Caco-2 (cell line): ENCODE measurements around the gene ARHGAP19. TPM values are rescaled to one million over a fixed set of nuclear protein-coding genes. Genes with fewer than 3 reads are reported as not detected.

Experiments
- BruUV-seq: library from RNA; stranded (reverse); fragments of 400-500 nt; replicated peaks from 2 replicates; lab custom pipeline; 2021; lab: Mats Ljungman, UMichigan
- CTCF ChIA-PET: fragments of 300-600 bp; sonication (Branson Sonifier 250); formaldehyde crosslinking; loops from one replicate; lab custom pipeline; 2022; ENCODE audit warnings: antibody characterized with exemption; lab: Charles Lee
- POLR2A ChIA-PET: fragments of 300-600 bp; sonication (Branson Sonifier 250); formaldehyde crosslinking; loops from one replicate; lab custom pipeline; 2022; ENCODE audit warnings: antibody characterized with exemption; lab: Charles Lee
- DNase-seq, 2 experiments: peaks; one replicate each; pipeline versions ENCODE4 v3.0.0 to v3.0.0-alpha.2; 2020 to 2022
- H3K27me3 ChIP-seq: replicated peaks from 2 replicates; pipeline ENCODE4 v1.6.0; 2011; ENCODE audit warnings: low read length; ENCODE audit not compliant: control insufficient read depth, insufficient read depth
- H3K36me3 ChIP-seq: 2 replicates; pipeline ENCODE4 v1.5.1; 2011; ENCODE audit warnings: low read length; ENCODE audit not compliant: control insufficient read depth, insufficient read depth
- H3K4me1 ChIP-seq: fragments of 250-450 bp; sonication (Bioruptor Pico); 2 replicates; pipeline ENCODE4 v1.5.1; 2020; ENCODE audit warnings: mild to moderate bottlenecking
- H3K4me3 ChIP-seq: 2 replicates; pipeline ENCODE4 v1.5.1; 2011; ENCODE audit warnings: low read depth, mild to moderate bottlenecking, control low read depth, low read length
- H3K9me3 ChIP-seq: fragments of 250-450 bp; sonication (Bioruptor Pico); 2 replicates; pipeline ENCODE4 v1.5.1; 2020; ENCODE audit warnings: mild to moderate bottlenecking, moderate library complexity
- H3K27ac Mint-ChIP-seq: one replicate; pipeline ENCODE4 v1.8.0; 2022; ENCODE audit warnings: mixed read lengths; ENCODE audit not compliant: unreplicated experiment
- H3K27me3 Mint-ChIP-seq: one replicate; pipeline ENCODE4 v1.8.0; 2022; ENCODE audit warnings: mixed read lengths; ENCODE audit not compliant: insufficient read depth, unreplicated experiment
- H3K36me3 Mint-ChIP-seq: one replicate; pipeline ENCODE4 v1.8.0; 2022; ENCODE audit warnings: mild to moderate bottlenecking, mixed read lengths; ENCODE audit not compliant: insufficient read depth, unreplicated experiment
- H3K4me1 Mint-ChIP-seq: one replicate; pipeline ENCODE4 v1.8.0; 2022; ENCODE audit warnings: low read depth, mixed read lengths; ENCODE audit not compliant: unreplicated experiment
- H3K4me3 Mint-ChIP-seq: one replicate; pipeline ENCODE4 v1.8.0; 2022; ENCODE audit warnings: mild to moderate bottlenecking, moderate library complexity, mixed read lengths; ENCODE audit not compliant: unreplicated experiment
- H3K9me3 Mint-ChIP-seq: one replicate; pipeline ENCODE4 v1.8.0; 2022; ENCODE audit warnings: mixed read lengths; ENCODE audit not compliant: unreplicated experiment
- intact Hi-C: fragments of 100-400 bp; cut with micrococcal nuclease; formaldehyde crosslinking; loops from one replicate; pipeline ENCODE4 v1.10.0; 2022; ENCODE audit not compliant: unreplicated experiment
- total RNA-seq: library from RNA; stranded (reverse); gene quantifications from 2 replicates; pipeline ENCODE4 v1.2.3, GENCODE V29; 2022
- TF ChIP-seq, protein P1 (sequence below), 2 experiments: fragments of 200-600 bp in 1 of 2; IDR thresholded peaks; 1 replicate in 1 of 2; 2 replicates in 1 of 2; pipeline versions ENCODE4 v1.5.1 to v1.8.0; 2011 to 2022; ENCODE audit warnings: antibody characterized with exemption in 1 of 2, control low read depth in 1 of 2, inconsistent platforms in 1 of 2, low read depth in 1 of 2, low read length in 1 of 2, mild to moderate bottlenecking in 1 of 2, moderate library complexity in 1 of 2; ENCODE audit not compliant: insufficient read depth in 1 of 2, severe bottlenecking in 1 of 2, unreplicated experiment in 1 of 2

Gene ARHGAP19
- total RNA-seq, 1 experiment from 2014 or later = 13.9 TPM

DNA sequence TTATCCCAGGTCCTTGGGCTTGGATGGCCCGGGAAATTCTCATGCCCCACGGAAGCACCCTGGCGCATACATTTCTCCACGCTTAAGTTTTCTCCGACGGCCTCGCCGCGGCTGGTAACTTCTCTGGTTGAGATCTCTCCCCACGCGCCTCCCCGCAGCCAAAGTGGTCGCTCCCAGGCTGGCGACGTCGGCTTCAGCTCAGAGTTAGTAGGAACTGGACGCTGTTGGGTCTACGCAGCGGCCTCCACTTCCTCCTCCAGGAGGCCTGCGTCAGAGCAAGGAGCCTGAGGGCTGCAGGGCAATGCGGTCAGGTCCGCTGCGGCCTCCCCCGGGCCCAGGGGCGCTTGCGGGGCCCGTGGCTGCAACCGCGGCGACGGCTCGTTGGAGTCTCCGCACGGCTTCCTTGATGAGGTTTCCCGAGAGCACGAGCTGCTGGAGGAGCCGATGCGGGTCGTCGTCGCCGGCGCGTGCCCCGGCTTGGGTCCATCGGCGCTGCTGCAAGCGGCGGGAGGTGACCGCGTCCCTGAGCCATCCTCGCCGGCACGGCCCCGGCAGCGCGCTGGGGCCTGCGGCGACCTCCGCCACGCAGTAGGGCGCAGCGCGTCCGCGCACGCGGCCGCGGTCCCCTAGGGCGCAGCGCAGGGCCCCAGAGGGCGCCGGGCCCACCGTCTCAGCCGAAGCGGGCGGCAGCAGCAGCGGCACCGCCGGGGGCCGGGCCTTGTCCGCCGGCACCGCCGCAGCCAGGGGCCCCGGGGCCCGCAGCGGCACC lies 41.3 kb upstream of the ARHGAP19 start:
- H3K9me3 ChIP-seq = no peaks in the 10 kb centered on the region
- CTCF ChIA-PET = interaction anchor here (0.7 to 2.1 kb wide), 6 partner anchors 16 to 608 kb away, joined by 3 to 16 read pairs (median 4); partner anchors contain the start of genes ARHGAP19 and RRP12
- BruUV-seq = no TSS peak
- Mint-ChIP-seq H3K27me3 (no peaks in the 10 kb centered on the region), H3K27ac (peak overlapping the region; percentile 92), H3K4me1 (peaks cover 28% of the 10 kb centered on the region), H3K9me3 (no peaks in the 10 kb centered on the region), H3K36me3 (no peaks in the 10 kb centered on the region), H3K4me3 (peak overlapping the region; percentile 78)
- peak; percentile 49 to 59 for DNase-seq
- H3K27me3 ChIP-seq = no peaks in the 10 kb centered on the region
- H3K4me3 ChIP-seq = peak overlapping the region; percentile 99
- peaks cover 1% of the 10 kb centered on the region; the same call in 1 of the 2 replicates for H3K36me3 ChIP-seq
- TF ChIP-seq, protein P1, sequence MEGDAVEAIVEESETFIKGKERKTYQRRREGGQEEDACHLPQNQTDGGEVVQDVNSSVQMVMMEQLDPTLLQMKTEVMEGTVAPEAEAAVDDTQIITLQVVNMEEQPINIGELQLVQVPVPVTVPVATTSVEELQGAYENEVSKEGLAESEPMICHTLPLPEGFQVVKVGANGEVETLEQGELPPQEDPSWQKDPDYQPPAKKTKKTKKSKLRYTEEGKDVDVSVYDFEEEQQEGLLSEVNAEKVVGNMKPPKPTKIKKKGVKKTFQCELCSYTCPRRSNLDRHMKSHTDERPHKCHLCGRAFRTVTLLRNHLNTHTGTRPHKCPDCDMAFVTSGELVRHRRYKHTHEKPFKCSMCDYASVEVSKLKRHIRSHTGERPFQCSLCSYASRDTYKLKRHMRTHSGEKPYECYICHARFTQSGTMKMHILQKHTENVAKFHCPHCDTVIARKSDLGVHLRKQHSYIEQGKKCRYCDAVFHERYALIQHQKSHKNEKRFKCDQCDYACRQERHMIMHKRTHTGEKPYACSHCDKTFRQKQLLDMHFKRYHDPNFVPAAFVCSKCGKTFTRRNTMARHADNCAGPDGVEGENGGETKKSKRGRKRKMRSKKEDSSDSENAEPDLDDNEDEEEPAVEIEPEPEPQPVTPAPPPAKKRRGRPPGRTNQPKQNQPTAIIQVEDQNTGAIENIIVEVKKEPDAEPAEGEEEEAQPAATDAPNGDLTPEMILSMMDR (IDR thresholded peaks at IDR 0.05; ENCODE audit: insufficient read depth in 1 of 2, low read depth in 1 of 2, low read length in 1 of 2, severe bottlenecking in 1 of 2, unreplicated experiment in 1 of 2) = no peak
- intact Hi-C loops = loop anchor here (2.0 to 5.0 kb wide), 3 partner anchors 15 to 164 kb away; partner anchors contain the start of genes FRAT1, MMS19 and UBTD1
- POLR2A ChIA-PET = interaction anchor here (0.6 to 1.6 kb wide), 3 partner anchors 42 to 165 kb away, joined by 3 to 7 read pairs (median 5); partner anchors contain the start of genes ARHGAP19, RRP12 and UBTD1
- peaks cover 27% of the 10 kb centered on the region for H3K4me1 ChIP-seq

DNA sequence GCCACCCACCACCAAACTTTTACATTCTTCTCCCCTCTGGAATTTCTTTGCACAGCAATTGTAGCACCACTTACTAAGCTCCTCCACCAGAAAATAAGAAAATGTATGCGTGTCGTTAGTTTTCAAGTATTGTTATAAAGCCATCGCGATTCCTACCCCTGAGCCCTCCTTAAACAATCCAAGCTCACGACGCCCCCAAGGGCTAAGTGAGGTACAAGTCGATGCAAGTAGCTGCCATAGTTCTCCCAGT lies 40.8 kb upstream of the ARHGAP19 start:
- H3K27me3 ChIP-seq = no peaks in the 10 kb centered on the region
- peak overlapping the region; percentile 99 for H3K4me3 ChIP-seq
- ChIA-PET POLR2A (interaction anchor here (0.6 to 1.6 kb wide), 3 partner anchors 41 to 166 kb away, joined by 3 to 7 read pairs (median 5); partner anchors contain the start of genes ARHGAP19, RRP12 and UBTD1), CTCF (interaction anchor here (0.7 to 2.1 kb wide), 6 partner anchors 16 to 608 kb away, joined by 3 to 16 read pairs (median 4); partner anchors contain the start of genes ARHGAP19 and RRP12)
- no peak for DNase-seq
- peaks cover 32% of the 10 kb centered on the region for H3K4me1 ChIP-seq
- TF ChIP-seq, protein P1 (IDR thresholded peaks at IDR 0.05; ENCODE audit: insufficient read depth in 1 of 2, low read depth in 1 of 2, low read length in 1 of 2, severe bottlenecking in 1 of 2, unreplicated experiment in 1 of 2) = peak in 1 of 2 experiments; percentile 33
- no peaks in the 10 kb centered on the region for H3K9me3 ChIP-seq
- intact Hi-C loops = loop anchor here (2.0 to 5.0 kb wide), 2 partner anchors 54 to 164 kb away; partner anchors contain the start of genes MMS19 and UBTD1
- peaks cover 1% of the 10 kb centered on the region; the same call in 1 of the 2 replicates for H3K36me3 ChIP-seq
- H3K27ac Mint-ChIP-seq = peak overlapping the region; percentile 92
- H3K4me3 Mint-ChIP-seq = peak overlapping the region; percentile 78
- peaks cover 29% of the 10 kb centered on the region for H3K4me1 Mint-ChIP-seq
- no TSS peak for BruUV-seq
- H3K9me3 Mint-ChIP-seq = no peaks in the 10 kb centered on the region
- H3K27me3 Mint-ChIP-seq = no peaks in the 10 kb centered on the region
- no peaks in the 10 kb centered on the region for H3K36me3 Mint-ChIP-seq
